Stomach (tissue), 4 donors: ENCODE results near the gene MAP3K12.

Experiments
- CTCF ChIP-seq, 7 experiments: fragments of 450-650 bp in 4 of 7; fragments of 200-600 bp in 3 of 7; sonication (generic) in 3 of 7; IDR thresholded peaks; one replicate each; pipeline ENCODE4 v1.5.1; 2016 to 2019; ENCODE audit warnings: antibody characterized with exemption in 7 of 7, control low read depth in 2 of 7, mild to moderate bottlenecking in 1 of 7
- POLR2A ChIP-seq, 4 donors: fragments of 450-650 bp; IDR thresholded peaks; one replicate each; pipeline ENCODE4 v1.6.1; 2016; ENCODE audit warnings: antibody characterized with exemption in 4 of 4, control low read depth in 2 of 4, mild to moderate bottlenecking in 1 of 4, moderate library complexity in 1 of 4
- POLR2AphosphoS5 ChIP-seq, 3 donors: sonication (generic); formaldehyde crosslinking; IDR thresholded peaks; one replicate each; pipeline ENCODE4 v1.6.1; 2016; ENCODE audit warnings: antibody characterized with exemption in 3 of 3

GRCh38 chr12:53539526-53539925 is 40.3 kb upstream of the MAP3K12 start:
- TF ChIP-seq POLR2A (IDR thresholded peaks at IDR 0.05) (no peak), POLR2AphosphoS5 (IDR thresholded peaks at IDR 0.05) (no peak), CTCF (IDR thresholded peaks at IDR 0.05) (no peak)
